Effector memory CD4-positive, alpha-beta T cell (primary cell): Measurements from ENCODE around the gene KCNQ5.
"Not testable (repeated sequence)": the region's sequence is repeated elsewhere in the genome, so short reads cannot be mapped to it uniquely, and the experiment has no call there.

ENCODE experiments used
- DNase-seq, 3 donors: peaks; one replicate each; pipeline ENCODE4 v3.0.0-alpha.2; 2020
- H3K27ac ChIP-seq: 2 replicates; pipeline ENCODE4 v1.7.0; 2013; ENCODE audit warnings: mild to moderate bottlenecking, low read length, moderate library complexity; ENCODE audit not compliant: insufficient read depth, poor library complexity, severe bottlenecking
- H3K27me3 ChIP-seq: replicated peaks from 2 replicates; pipeline ENCODE4 v1.7.0; 2013; ENCODE audit warnings: mild to moderate bottlenecking, low read length; ENCODE audit not compliant: insufficient read depth, control insufficient read depth, poor library complexity, severe bottlenecking
- H3K36me3 ChIP-seq: 2 replicates; pipeline ENCODE4 v1.7.0; 2013; ENCODE audit warnings: mild to moderate bottlenecking, low read length, moderate library complexity; ENCODE audit not compliant: control insufficient read depth, insufficient read depth
- H3K4me1 ChIP-seq: 2 replicates; pipeline ENCODE4 v1.7.0; 2013; ENCODE audit warnings: low read length, mild to moderate bottlenecking; ENCODE audit not compliant: control insufficient read depth, insufficient read depth, poor library complexity, severe bottlenecking
- H3K4me3 ChIP-seq: 2 replicates; pipeline ENCODE4 v1.7.0; 2013; ENCODE audit warnings: low read length, low read depth, mild to moderate bottlenecking; ENCODE audit not compliant: insufficient read depth, poor library complexity, severe bottlenecking
- H3K9me3 ChIP-seq: 2 replicates; pipeline ENCODE4 v1.7.0; 2013; ENCODE audit warnings: mild to moderate bottlenecking, low read length, moderate library complexity; ENCODE audit not compliant: control insufficient read depth

The KCNQ5 gene

GRCh38 chr6:72898313-72898712, 276.4 kb downstream of the KCNQ5 start:
- not testable (repeated sequence) for H3K4me1 ChIP-seq, H3K27ac ChIP-seq, H3K36me3 ChIP-seq, H3K27me3 ChIP-seq, H3K9me3 ChIP-seq, DNase-seq, H3K4me3 ChIP-seq

GRCh38 chr6:72905705-72906478, 284.0 kb downstream of the KCNQ5 start:
- H3K9me3 ChIP-seq: no peaks in the 10 kb centered on the region
- no peaks in the 10 kb centered on the region for H3K36me3 ChIP-seq
- H3K27ac ChIP-seq: no peak overlapping the region
- H3K4me1 ChIP-seq: no peaks in the 10 kb centered on the region
- no peak for DNase-seq
- H3K4me3 ChIP-seq: no peak overlapping the region
- H3K27me3 ChIP-seq: no peaks in the 10 kb centered on the region

- Histone ChIP-seq H3K27me3 (no peaks in the 10 kb centered on the region), H3K4me3 (no peak overlapping the region), H3K36me3 (no peaks in the 10 kb centered on the region), H3K9me3 (no peaks in the 10 kb centered on the region), H3K27ac (no peak overlapping the region), H3K4me1 (no peaks in the 10 kb centered on the region)
- no peak for DNase-seq
Measured at GRCh38 chr6:72911463-72912155, 289.7 kb downstream of the KCNQ5 start.

- H3K36me3 ChIP-seq: no peaks in the 10 kb centered on the region
- no peaks in the 10 kb centered on the region for H3K4me1 ChIP-seq
- H3K9me3 ChIP-seq: no peaks in the 10 kb centered on the region
- DNase-seq: no peak
- H3K27me3 ChIP-seq: no peaks in the 10 kb centered on the region
- H3K27ac ChIP-seq: no peak overlapping the region
- no peak overlapping the region for H3K4me3 ChIP-seq
Measured at GRCh38 chr6:72913797-72914196, 291.9 kb downstream of the KCNQ5 start.

GRCh38 chr6:72916298-72916697, 294.4 kb downstream of the KCNQ5 start:
- H3K4me3 ChIP-seq: no peak overlapping the region
- no peaks in the 10 kb centered on the region for H3K27me3 ChIP-seq
- no peak for DNase-seq
- H3K36me3 ChIP-seq: no peaks in the 10 kb centered on the region
- H3K9me3 ChIP-seq: no peaks in the 10 kb centered on the region
- no peaks in the 10 kb centered on the region for H3K4me1 ChIP-seq
- no peak overlapping the region for H3K27ac ChIP-seq

GRCh38 chr6:72916906-72917305, 295.0 kb downstream of the KCNQ5 start:
- no peaks in the 10 kb centered on the region for H3K4me1 ChIP-seq
- no peak overlapping the region for H3K27ac ChIP-seq
- H3K36me3 ChIP-seq: no peaks in the 10 kb centered on the region
- H3K27me3 ChIP-seq: no peaks in the 10 kb centered on the region
- H3K9me3 ChIP-seq: no peaks in the 10 kb centered on the region
- DNase-seq: no peak
- H3K4me3 ChIP-seq: no peak overlapping the region

GRCh38 chr6:72922401-72922800, 300.5 kb downstream of the KCNQ5 start:
- Histone ChIP-seq H3K27ac (no peak overlapping the region), H3K27me3 (no peaks in the 10 kb centered on the region), H3K4me1 (no peaks in the 10 kb centered on the region), H3K4me3 (no peak overlapping the region), H3K9me3 (no peaks in the 10 kb centered on the region), H3K36me3 (no peaks in the 10 kb centered on the region)
- no peak for DNase-seq

- Histone ChIP-seq H3K9me3 (no peaks in the 10 kb centered on the region), H3K36me3 (no peaks in the 10 kb centered on the region), H3K27ac (no peak overlapping the region), H3K27me3 (no peaks in the 10 kb centered on the region), H3K4me3 (no peak overlapping the region), H3K4me1 (no peaks in the 10 kb centered on the region)
- no peak for DNase-seq
Measured at GRCh38 chr6:72925136-72925535, 303.3 kb downstream of the KCNQ5 start.

- H3K4me1 ChIP-seq: no peaks in the 10 kb centered on the region
- DNase-seq: no peak
- no peaks in the 10 kb centered on the region for H3K36me3 ChIP-seq
- no peak overlapping the region for H3K4me3 ChIP-seq
- no peaks in the 10 kb centered on the region for H3K27me3 ChIP-seq
- H3K27ac ChIP-seq: no peak overlapping the region
- H3K9me3 ChIP-seq: no peaks in the 10 kb centered on the region
Measured at GRCh38 chr6:72930556-72931132, 308.8 kb downstream of the KCNQ5 start.

- H3K27me3 ChIP-seq: no peaks in the 10 kb centered on the region
- H3K9me3 ChIP-seq: no peaks in the 10 kb centered on the region
- no peaks in the 10 kb centered on the region for H3K4me1 ChIP-seq
- DNase-seq: no peak
- no peak overlapping the region for H3K4me3 ChIP-seq
- no peak overlapping the region for H3K27ac ChIP-seq
- no peaks in the 10 kb centered on the region for H3K36me3 ChIP-seq
Measured at GRCh38 chr6:72931325-72931887, 309.5 kb downstream of the KCNQ5 start.
